COLO668 (cell line): ENCODE results near the gene INCENP.

Experiments
- DNase-seq: peaks from one replicate; lab custom pipeline; 2025; ENCODE audit not compliant: unreplicated experiment; lab: John Stamatoyannopoulos, UW

Gene INCENP

GRCh38 chr11:62124186-62125113, 639 bp downstream of the INCENP start:
- peak; percentile 44 for DNase-seq

DNA sequence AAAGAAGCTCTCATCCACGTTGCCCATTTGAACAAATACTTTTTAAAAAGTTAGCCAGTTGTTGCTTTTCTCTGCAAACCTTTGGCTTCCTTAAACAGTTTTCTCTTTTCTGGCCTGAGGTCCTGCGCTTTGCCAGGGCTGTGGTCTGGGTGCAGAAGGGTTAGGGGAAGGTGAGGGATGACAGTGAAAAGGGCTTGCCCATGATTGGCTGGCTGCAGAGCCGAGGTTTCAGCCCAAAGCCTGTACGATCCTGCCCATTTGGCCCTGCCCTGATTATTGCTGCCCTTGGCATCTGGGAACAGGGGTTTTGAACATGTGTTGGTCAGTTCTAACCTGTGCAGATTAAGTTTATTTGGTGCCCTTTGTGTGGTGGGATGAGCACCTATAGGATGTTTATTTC, 1.5 kb downstream of the INCENP start:
- DNase-seq, result no peak

DNA sequence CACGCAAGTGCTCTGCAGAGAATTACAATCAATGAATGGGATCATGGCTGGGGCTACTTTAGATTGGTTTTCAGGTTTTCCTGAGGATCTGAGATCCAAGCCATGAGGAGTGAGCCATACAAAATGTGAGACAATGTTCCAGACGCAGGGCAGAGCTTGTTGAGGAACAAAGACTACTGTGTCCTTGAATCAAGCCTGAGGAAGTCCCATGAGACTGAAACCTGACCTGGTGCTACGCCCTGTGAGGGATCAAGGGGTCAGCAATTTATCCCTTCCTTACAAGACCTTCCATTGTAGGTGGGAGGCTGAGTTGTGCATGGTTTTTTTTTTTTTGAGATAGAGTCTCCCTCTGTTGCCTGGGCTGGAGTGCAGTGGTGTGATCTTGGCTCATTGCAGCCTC, 2.1 kb downstream of the INCENP start:
- no peak for DNase-seq

DNA sequence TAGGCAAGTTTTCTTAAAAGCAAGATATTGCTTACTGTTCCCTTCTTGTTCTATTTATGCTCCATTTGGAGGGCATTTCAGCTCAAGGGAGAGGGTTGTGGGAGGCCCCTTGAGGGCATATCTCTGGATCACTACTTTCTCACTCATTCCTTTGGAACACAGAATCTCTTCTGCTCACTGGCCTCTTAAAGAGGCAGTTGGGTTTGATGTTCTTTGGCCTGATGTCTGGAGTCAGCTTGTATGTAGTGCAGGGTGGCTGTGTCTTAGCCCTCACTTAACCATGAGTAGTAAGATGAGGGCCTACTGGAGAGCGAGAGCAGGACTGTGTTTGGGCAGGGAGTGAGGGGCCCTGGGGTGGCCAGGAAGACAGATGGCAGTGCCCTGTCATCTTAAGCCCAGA, 3.6 kb downstream of the INCENP start:
- DNase-seq, result no peak

GRCh38 chr11:62127941-62128770, 4.3 kb downstream of the INCENP start:
- no peak for DNase-seq

DNA sequence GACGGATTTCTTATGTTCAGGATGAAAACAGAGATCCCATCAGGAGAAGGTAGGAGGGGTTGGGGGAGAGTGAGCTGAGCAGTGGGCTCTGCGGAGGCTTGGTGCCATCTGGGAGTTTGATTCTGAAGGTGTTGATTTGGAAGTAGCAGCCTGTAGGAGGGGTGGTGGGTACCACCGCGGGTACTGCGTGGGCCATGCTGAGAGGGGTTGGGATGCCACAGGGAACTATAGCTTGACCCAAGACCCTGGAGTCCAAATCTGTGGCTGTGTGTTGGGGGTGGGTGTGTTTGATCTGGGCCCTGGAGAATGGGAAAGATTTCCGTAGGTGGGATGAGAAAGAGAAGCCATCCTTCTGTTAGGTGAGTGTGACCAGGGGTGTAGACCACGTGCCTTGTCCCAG, 5.0 kb downstream of the INCENP start:
- no peak for DNase-seq

DNA sequence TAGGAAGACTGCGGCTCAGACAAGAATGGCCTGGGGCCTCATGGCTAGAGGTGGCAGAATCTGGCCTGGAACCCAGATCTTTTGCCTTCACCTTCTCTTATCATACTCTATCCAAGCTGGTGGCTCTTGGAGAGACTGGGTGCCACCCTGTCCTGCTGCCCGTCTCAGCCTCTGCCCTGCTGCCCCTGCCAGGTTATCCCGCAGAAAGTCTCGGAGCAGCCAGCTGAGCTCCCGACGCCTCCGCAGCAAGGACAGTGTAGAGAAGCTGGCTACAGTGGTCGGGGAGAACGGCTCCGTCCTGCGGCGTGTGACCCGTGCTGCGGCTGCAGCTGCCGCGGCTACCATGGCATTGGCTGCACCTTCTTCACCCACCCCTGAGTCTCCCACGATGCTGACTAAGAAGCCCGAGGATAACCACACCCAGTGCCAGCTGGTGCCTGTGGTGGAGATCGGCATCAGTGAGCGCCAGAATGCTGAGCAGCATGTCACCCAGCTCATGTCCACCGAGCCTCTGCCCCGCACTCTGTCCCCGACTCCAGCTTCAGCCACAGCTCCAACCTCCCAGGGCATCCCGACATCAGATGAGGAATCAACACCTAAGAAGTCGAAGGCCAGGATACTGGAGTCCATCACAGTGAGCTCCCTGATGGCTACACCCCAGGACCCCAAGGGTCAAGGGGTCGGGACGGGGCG, 5.9 kb downstream of the INCENP start:
- DNase-seq, result no peak

GRCh38 chr11:62130283-62131169, 6.7 kb downstream of the INCENP start:
- DNase-seq, result no peak

DNA sequence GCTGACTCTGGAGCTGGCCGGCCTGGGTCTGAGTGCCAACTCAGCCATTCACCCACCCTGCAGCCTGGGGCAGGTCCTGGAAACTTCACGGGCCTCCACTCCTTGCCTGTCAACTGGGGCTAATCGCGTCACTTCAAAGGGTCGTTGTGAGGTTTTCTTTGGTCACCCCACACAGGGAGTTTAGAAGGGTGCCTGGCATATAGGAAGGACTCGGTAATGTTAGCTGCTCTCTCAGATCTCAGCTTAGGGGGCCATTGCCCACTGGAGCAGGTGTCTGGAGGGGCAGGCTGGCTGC, 7.3 kb downstream of the INCENP start:
- no peak for DNase-seq

GRCh38 chr11:62132191-62132590, 8.4 kb downstream of the INCENP start:
- no peak for DNase-seq

DNA sequence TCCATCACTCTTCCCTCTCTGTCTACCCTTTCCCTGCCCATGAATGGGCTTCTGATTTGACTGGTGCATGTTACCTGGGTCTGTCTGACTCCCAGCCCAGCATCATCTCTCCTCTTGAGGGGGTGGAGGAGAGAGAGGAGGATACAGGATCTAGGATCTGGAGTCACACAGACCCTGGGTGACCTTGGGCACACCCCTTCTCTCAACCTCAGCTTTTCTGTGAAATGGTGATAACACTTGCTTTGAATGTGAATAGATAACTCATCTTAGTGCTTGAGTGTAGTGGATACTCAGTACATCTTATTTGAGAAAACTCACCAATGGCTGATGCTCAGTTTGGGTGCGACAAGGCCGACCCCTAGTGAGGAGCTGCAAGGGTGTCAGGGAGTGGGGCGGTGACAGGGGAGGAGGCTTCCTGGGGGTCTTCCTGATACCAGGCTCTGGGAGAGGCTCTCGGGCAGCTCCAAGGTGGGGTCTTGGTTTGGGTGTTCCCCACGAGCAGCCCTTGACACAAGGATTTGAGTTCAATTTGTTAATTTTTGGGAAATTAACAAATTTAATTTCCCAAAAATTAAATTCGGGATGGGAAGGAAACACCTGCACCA, 9.0 kb downstream of the INCENP start:
- DNase-seq, result no peak

GRCh38 chr11:62133328-62134065, 9.7 kb downstream of the INCENP start:
- DNase-seq, result no peak

- DNase-seq, result no peak
Measured at GRCh38 chr11:62137276-62137861, 13.6 kb downstream of the INCENP start.

DNA sequence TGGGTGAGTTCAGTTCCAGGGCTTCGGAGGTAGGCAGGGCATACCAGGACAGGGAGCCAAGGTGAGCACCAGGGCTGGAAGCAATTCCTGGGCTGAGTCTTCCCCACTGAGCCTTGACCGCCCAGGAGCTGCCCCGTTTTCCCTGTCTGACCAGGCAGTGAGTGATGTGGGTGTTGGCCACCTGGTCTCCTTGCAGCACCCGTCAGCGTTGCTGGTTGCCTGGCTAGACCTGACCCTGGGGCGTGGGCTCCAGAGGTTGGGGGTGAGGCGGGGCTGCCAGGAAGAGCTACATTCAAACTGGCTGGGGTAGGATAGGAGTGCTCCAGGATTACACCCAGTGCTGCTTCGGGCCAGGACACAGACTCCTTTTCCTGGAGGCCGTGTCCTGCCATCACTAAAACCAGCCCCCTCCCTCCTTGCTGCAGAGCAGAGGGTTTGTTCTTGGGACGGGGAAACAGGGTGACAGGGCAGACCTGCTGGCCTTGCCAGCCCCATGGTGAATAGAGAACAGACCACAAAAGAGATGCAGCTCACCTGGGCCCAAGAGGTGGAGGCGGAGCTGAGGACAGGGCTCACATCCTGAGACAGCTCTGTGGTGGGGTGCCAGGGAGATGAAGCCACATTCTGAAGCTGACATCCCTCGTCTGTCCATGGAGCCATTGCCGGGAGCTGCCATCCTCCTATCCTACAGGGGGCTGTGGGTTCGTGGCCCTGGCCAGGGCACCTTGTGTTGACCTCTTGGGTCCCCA, 14.2 kb downstream of the INCENP start:
- DNase-seq, result no peak

- DNase-seq, result no peak
Measured at GRCh38 chr11:62138630-62139425, 15.0 kb downstream of the INCENP start.

- no peak for DNase-seq
Measured at GRCh38 chr11:62139526-62140303, 15.9 kb downstream of the INCENP start.
